Left renal pelvis (tissue), 4 donors: ENCODE measurements around the gene SDCCAG8. TPM values are rescaled to one million over a fixed set of nuclear protein-coding genes. Genes with fewer than 3 reads are reported as not detected.

Experiments used
- DNase-seq, 4 donors: peaks; one replicate each; pipeline ENCODE4 v3.0.0-alpha.2; 2013; ENCODE audit warnings: low read depth in 4 of 4, low spot score in 3 of 4
- polyA plus RNA-seq, 4 donors: library from polyadenylated mRNA; unstranded; fragments of 120-200 nt; gene quantifications; one replicate each; pipeline ENCODE4 v1.2.1, GENCODE V29; 2013; ENCODE audit not compliant: insufficient read length in 4 of 4

The SDCCAG8 gene
- polyA plus RNA-seq, 4 donors = 39.2 to 44.0 (median 42.4) TPM

- DNase-seq = no peak
Observed at GRCh38 chr1:243447844-243448243, 192.0 kb downstream of the SDCCAG8 start.

- no peak for DNase-seq
Observed at GRCh38 chr1:243449373-243449772, 193.5 kb downstream of the SDCCAG8 start.

- DNase-seq = no peak
Observed at GRCh38 chr1:243452092-243452491, 196.3 kb downstream of the SDCCAG8 start.

GRCh38 chr1:243454328-243454997 is 198.6 kb downstream of the SDCCAG8 start:
- no peak for DNase-seq

GRCh38 chr1:243455760-243456651 is 200.2 kb downstream of the SDCCAG8 start:
- no peak for DNase-seq

GRCh38 chr1:243457363-243457982 is 201.6 kb downstream of the SDCCAG8 start:
- DNase-seq = no peak

- DNase-seq = no peak
Observed at GRCh38 chr1:243459059-243459458, 203.2 kb downstream of the SDCCAG8 start.

- DNase-seq = no peak
Observed at GRCh38 chr1:243461700-243462099, 205.9 kb downstream of the SDCCAG8 start.

- DNase-seq = no peak
Observed at GRCh38 chr1:243462929-243463697, 207.3 kb downstream of the SDCCAG8 start.

GRCh38 chr1:243465081-243465480 is 209.2 kb downstream of the SDCCAG8 start:
- DNase-seq = no peak

GRCh38 chr1:243465738-243466137 is 209.9 kb downstream of the SDCCAG8 start:
- no peak for DNase-seq

GRCh38 chr1:243469497-243469896 is 213.7 kb downstream of the SDCCAG8 start:
- DNase-seq = no peak

GRCh38 chr1:243470502-243470901 is 214.7 kb downstream of the SDCCAG8 start:
- no peak for DNase-seq

- DNase-seq = no peak
Observed at GRCh38 chr1:243471026-243471685, 215.3 kb downstream of the SDCCAG8 start.

GRCh38 chr1:243471754-243472745 is 216.2 kb downstream of the SDCCAG8 start:
- no peak for DNase-seq

- no peak for DNase-seq
Observed at GRCh38 chr1:243473227-243474135, 217.6 kb downstream of the SDCCAG8 start.

GRCh38 chr1:243474136-243474881 is 218.5 kb downstream of the SDCCAG8 start:
- no peak for DNase-seq
